ENCODE measurements around the gene UTP25. TPM values are rescaled to one million over a fixed set of nuclear protein-coding genes. Genes with fewer than 3 reads are reported as not detected.
"Not testable (repeated sequence)": the region's sequence is repeated elsewhere in the genome, so short reads cannot be mapped to it uniquely, and the experiment has no call there.

Gene UTP25
- polyA plus RNA-seq, 10 donors: 5.4 to 8.2 (median 6.8) TPM

GRCh38 chr1:209890641-209891330 is 63.0 kb downstream of the UTP25 start:
- DNase-seq: no peak

GRCh38 chr1:209893751-209894150 is 66.0 kb downstream of the UTP25 start:
- DNase-seq: no peak

GRCh38 chr1:209895709-209896108 is 67.9 kb downstream of the UTP25 start:
- DNase-seq: no peak

GRCh38 chr1:209896346-209896745 is 68.6 kb downstream of the UTP25 start:
- DNase-seq: no peak

- not testable (repeated sequence) for DNase-seq
Measured at GRCh38 chr1:209898271-209898670, 70.5 kb downstream of the UTP25 start.

- DNase-seq: not testable (repeated sequence)
Measured at GRCh38 chr1:209898851-209899250, 71.1 kb downstream of the UTP25 start.

GRCh38 chr1:209899948-209900347 is 72.2 kb downstream of the UTP25 start:
- no peak for DNase-seq

GRCh38 chr1:209900734-209901133 is 73.0 kb downstream of the UTP25 start:
- DNase-seq: peak in 1 of 3 donors; percentile 45

GRCh38 chr1:209901211-209901610 is 73.4 kb downstream of the UTP25 start:
- DNase-seq: no peak

- DNase-seq: not testable (repeated sequence)
Measured at GRCh38 chr1:209904774-209905173, 77.0 kb downstream of the UTP25 start.

Other genes with a start within 250 kb of the UTP25 start
- gene CAMK1G, start 244.3 kb upstream of the UTP25 start, polyA plus RNA-seq (ENCODE audit: insufficient read length in 10 of 10): under 1 TPM in 5 of 10 donors, not detected in 5; 0.10 to 0.47 (median 0.19) TPM
- 1 to 10 TPM in 3 of 10 donors, under 1 TPM in 7; 0.16 to 5.7 (median 0.80) TPM for gene LAMB3, start 175.5 kb upstream of the UTP25 start, polyA plus RNA-seq (ENCODE audit: insufficient read length in 10 of 10)
- 1 to 10 TPM; 2.3 to 6.0 (median 3.3) TPM for gene G0S2, start 152.6 kb upstream of the UTP25 start, polyA plus RNA-seq (ENCODE audit: insufficient read length in 10 of 10)
- gene HSD11B1, start 123.1 kb upstream of the UTP25 start, polyA plus RNA-seq (ENCODE audit: insufficient read length in 10 of 10): under 1 TPM in 9 of 10 donors, not detected in 1; 0.15 to 0.62 (median 0.29) TPM
- 10 to 100 TPM in 1 of 10 donors, 1 to 10 TPM in 9; 1.3 to 17.7 (median 2.9) TPM for gene TRAF3IP3, start 71.9 kb upstream of the UTP25 start, polyA plus RNA-seq (ENCODE audit: insufficient read length in 10 of 10)
- gene C1orf74, start 43.4 kb upstream of the UTP25 start, polyA plus RNA-seq (ENCODE audit: insufficient read length in 10 of 10): 1 to 10 TPM; 2.0 to 3.6 (median 2.7) TPM
- gene IRF6, start 21.8 kb upstream of the UTP25 start, polyA plus RNA-seq (ENCODE audit: insufficient read length in 10 of 10): 10 to 100 TPM in 1 of 10 donors, 1 to 10 TPM in 3, under 1 TPM in 6; 0.43 to 11.3 (median 0.73) TPM
- gene SYT14, start 110.2 kb downstream of the UTP25 start, polyA plus RNA-seq (ENCODE audit: insufficient read length in 10 of 10): 1 to 10 TPM in 6 of 10 donors, under 1 TPM in 4; 0.55 to 5.7 (median 1.3) TPM